ENCODE data around the gene RACGAP1. TPM values are rescaled to one million over a fixed set of nuclear protein-coding genes. Genes with fewer than 3 reads are reported as not detected.

Gene RACGAP1
- polyA plus RNA-seq, 1 of the 3 experiments (the other 2 are of a cell fraction) = 21.5 TPM

DNA sequence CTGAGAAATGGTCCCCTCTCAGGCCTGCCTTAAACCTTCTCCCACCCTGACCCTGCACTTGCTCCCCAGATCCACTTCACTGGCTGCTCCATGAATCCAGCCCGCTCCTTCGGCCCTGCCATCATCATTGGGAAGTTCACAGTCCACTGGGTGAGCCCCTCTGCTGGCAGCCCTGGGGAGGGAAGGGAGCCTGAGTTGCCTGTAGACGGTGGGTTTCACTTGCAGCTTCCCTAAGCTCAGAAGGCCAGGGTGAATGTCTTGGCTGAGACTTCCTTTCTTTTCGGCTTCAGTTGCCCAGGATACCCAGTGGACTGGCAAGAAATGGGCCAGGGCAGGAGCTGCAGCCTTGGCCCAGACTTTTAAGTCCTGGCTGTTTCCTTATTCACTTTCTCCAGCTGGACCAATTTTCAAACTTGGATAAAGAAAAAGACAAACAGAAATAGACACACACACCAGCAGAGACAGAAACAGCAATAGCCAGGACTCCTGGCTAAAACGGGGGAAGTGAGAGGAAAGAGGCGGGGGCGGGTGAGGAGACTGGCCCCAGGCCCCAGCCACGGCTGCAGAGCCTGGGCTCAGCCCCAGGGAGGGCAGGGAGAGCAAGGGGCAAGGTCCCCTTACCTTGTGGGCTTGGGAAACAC is 50.5 kb downstream of the RACGAP1 start:
- TF ChIP-seq ELF1 (IDR thresholded peaks at IDR 0.05) = no peak

DNA sequence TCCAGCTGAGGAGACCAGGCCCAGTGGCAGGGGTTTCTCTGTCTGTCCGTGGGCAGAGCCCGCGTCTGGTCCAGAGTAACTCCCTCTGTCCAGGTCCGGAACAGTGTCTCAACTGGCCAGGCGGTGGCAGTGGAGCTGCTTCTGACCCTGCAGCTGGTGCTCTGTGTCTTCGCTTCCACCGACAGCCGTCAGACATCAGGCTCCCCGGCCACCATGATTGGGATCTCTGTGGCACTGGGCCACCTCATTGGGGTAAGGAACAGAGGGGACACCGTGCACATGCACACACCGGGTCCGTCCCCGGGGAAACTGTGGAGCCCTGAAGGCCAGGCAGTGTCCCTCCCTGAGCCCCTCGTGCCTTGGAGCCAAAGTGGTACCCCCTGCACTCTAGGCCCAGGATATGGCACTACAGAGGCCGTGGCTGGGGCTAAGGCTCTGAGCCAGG is 51.0 kb downstream of the RACGAP1 start:
- Histone ChIP-seq H3K79me2 (ENCODE audit: insufficient read depth) (no peaks in the 10 kb centered on the region), H3K9me3 (no peaks in the 10 kb centered on the region), H3K27me3 (ENCODE audit: insufficient read depth) (no peaks in the 10 kb centered on the region), H3K4me2 (no peak overlapping the region), H3K4me3 (ENCODE audit: low read depth in 2 of 2, low read length in 1 of 2) (no peak overlapping the region), H3F3A (replicated peaks; ENCODE audit: insufficient read depth) (no peaks in the 10 kb centered on the region), H3K4me1 (ENCODE audit: control insufficient read depth in 1 of 2, insufficient read depth in 2 of 2, low read depth in 1 of 2, low read length in 1 of 2) (peaks cover 0 to 54% of the 10 kb centered on the region in 2 experiments; a peak in 2 of 4 replicates), H2AFZ (ENCODE audit: low read depth) (no peak overlapping the region), H4K20me1 (ENCODE audit: insufficient read depth) (no peaks in the 10 kb centered on the region), H3K9ac (no peak overlapping the region), H3K27ac (ENCODE audit: low read depth in 2 of 2, low read length in 1 of 2) (peak overlapping the region in 1 of 2 experiments; percentile 73; a peak in 2 of 4 replicates), H3K36me3 (replicated peaks in 1 of 2; ENCODE audit: control insufficient read depth in 1 of 2, insufficient read depth in 2 of 2, low read length in 1 of 2) (no peaks in the 10 kb centered on the region), H3K9me2 (no peaks in the 10 kb centered on the region)
- ChIA-PET CTCF (interaction anchor here (0.6 to 20.3 kb wide), 22 partner anchors 7 to 193 kb away, joined by 3 to 1401 read pairs (median 5); partner anchors contain the start of genes ASIC1, CERS5, RACGAP1 and SMARCD1), POLR2A (interaction anchor here (0.6 to 1.0 kb wide), 3 partner anchors 10 to 106 kb away, joined by 3 read pairs; no protein-coding TSS in a partner anchor)
- WGBS (ENCODE audit: low lambda C conversion rate) = 41% methylated on average over 6 of the region's 15 CpGs
- DNase-seq = peak; percentile 88
- TF ChIP-seq EP300 (IDR thresholded peaks at IDR 0.05; ENCODE audit: borderline replicate concordance in 1 of 2, low read depth in 1 of 2, low read length in 1 of 2) (no peak), RAD21 (IDR thresholded peaks at IDR 0.05; ENCODE audit: low read length) (peak; percentile 93), ELF1 (IDR thresholded peaks at IDR 0.05) (no peak), RFX5 (IDR thresholded peaks at IDR 0.05; ENCODE audit: low read length) (no peak), SIN3A (IDR thresholded peaks at IDR 0.05; ENCODE audit: borderline replicate concordance, low read depth, low read length) (no peak), MEF2A (IDR thresholded peaks at IDR 0.05; ENCODE audit: borderline replicate concordance, low read depth) (no peak), YY1 (IDR thresholded peaks at IDR 0.05; ENCODE audit: low read depth) (no peak), JUND (IDR thresholded peaks at IDR 0.05) (no peak), GATA2 (CRISPR knock-in tag; IDR thresholded peaks at IDR 0.05) (peak; percentile 70), CHD2 (IDR thresholded peaks at IDR 0.05; ENCODE audit: low read length, partially characterized antibody) (peak; percentile 76), TEAD4 (IDR thresholded peaks at IDR 0.05; ENCODE audit: borderline replicate concordance, insufficient read depth) (no peak), NRF1 (IDR thresholded peaks at IDR 0.05; ENCODE audit: low read depth, low read length) (no peak), GABPA (IDR thresholded peaks at IDR 0.05; ENCODE audit: low read depth) (no peak), MXI1 (IDR thresholded peaks at IDR 0.05; ENCODE audit: low read depth, low read length) (peak; percentile 44; the same call in 1 of the 2 replicates), SMC3 (IDR thresholded peaks at IDR 0.05; ENCODE audit: low read depth, low read length) (peak; percentile 96)
- TF ChIP-seq, protein P1, sequence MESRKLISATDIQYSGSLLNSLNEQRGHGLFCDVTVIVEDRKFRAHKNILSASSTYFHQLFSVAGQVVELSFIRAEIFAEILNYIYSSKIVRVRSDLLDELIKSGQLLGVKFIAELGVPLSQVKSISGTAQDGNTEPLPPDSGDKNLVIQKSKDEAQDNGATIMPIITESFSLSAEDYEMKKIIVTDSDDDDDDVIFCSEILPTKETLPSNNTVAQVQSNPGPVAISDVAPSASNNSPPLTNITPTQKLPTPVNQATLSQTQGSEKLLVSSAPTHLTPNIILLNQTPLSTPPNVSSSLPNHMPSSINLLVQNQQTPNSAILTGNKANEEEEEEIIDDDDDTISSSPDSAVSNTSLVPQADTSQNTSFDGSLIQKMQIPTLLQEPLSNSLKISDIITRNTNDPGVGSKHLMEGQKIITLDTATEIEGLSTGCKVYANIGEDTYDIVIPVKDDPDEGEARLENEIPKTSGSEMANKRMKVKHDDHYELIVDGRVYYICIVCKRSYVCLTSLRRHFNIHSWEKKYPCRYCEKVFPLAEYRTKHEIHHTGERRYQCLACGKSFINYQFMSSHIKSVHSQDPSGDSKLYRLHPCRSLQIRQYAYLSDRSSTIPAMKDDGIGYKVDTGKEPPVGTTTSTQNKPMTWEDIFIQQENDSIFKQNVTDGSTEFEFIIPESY (IDR thresholded peaks at IDR 0.05; ENCODE audit: borderline replicate concordance, low read depth) = no peak
- TF ChIP-seq, protein P2, sequence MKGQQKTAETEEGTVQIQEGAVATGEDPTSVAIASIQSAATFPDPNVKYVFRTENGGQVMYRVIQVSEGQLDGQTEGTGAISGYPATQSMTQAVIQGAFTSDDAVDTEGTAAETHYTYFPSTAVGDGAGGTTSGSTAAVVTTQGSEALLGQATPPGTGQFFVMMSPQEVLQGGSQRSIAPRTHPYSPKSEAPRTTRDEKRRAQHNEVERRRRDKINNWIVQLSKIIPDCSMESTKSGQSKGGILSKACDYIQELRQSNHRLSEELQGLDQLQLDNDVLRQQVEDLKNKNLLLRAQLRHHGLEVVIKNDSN (IDR thresholded peaks at IDR 0.05; ENCODE audit: borderline replicate concordance, low read depth) = no peak
- TF ChIP-seq, protein P3, sequence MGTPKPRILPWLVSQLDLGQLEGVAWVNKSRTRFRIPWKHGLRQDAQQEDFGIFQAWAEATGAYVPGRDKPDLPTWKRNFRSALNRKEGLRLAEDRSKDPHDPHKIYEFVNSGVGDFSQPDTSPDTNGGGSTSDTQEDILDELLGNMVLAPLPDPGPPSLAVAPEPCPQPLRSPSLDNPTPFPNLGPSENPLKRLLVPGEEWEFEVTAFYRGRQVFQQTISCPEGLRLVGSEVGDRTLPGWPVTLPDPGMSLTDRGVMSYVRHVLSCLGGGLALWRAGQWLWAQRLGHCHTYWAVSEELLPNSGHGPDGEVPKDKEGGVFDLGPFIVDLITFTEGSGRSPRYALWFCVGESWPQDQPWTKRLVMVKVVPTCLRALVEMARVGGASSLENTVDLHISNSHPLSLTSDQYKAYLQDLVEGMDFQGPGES (IDR thresholded peaks at IDR 0.05; ENCODE audit: low read depth, low read length) = no peak
- TF ChIP-seq, protein P4, sequence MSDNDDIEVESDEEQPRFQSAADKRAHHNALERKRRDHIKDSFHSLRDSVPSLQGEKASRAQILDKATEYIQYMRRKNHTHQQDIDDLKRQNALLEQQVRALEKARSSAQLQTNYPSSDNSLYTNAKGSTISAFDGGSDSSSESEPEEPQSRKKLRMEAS (IDR thresholded peaks at IDR 0.05; ENCODE audit: low read depth) = no peak
- TF ChIP-seq, protein P5, sequence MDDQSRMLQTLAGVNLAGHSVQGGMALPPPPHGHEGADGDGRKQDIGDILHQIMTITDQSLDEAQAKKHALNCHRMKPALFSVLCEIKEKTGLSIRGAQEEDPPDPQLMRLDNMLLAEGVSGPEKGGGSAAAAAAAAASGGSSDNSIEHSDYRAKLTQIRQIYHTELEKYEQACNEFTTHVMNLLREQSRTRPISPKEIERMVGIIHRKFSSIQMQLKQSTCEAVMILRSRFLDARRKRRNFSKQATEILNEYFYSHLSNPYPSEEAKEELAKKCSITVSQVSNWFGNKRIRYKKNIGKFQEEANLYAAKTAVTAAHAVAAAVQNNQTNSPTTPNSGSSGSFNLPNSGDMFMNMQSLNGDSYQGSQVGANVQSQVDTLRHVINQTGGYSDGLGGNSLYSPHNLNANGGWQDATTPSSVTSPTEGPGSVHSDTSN (IDR thresholded peaks at IDR 0.05) = no peak

More for the DNA sequence above, 50.5 kb downstream of the RACGAP1 start:
- no peak for DNase-seq
- peaks cover 0 to 59% of the 10 kb centered on the region in 2 experiments; a peak in 2 of 4 replicates for H3K4me1 ChIP-seq (ENCODE audit: control insufficient read depth in 1 of 2, insufficient read depth in 2 of 2, low read depth in 1 of 2, low read length in 1 of 2)
- H3K9me3 ChIP-seq = no peaks in the 10 kb centered on the region
- no peaks in the 10 kb centered on the region for H3K36me3 ChIP-seq (replicated peaks in 1 of 2; ENCODE audit: control insufficient read depth in 1 of 2, insufficient read depth in 2 of 2, low read length in 1 of 2)
- no peak overlapping the region for H2AFZ ChIP-seq (ENCODE audit: low read depth)
- H4K20me1 ChIP-seq (ENCODE audit: insufficient read depth) = no peaks in the 10 kb centered on the region
- H3K27me3 ChIP-seq (ENCODE audit: insufficient read depth) = no peaks in the 10 kb centered on the region
- ChIA-PET POLR2A (interaction anchor here (0.6 to 1.0 kb wide), 3 partner anchors 9 to 107 kb away, joined by 3 read pairs; no protein-coding TSS in a partner anchor), CTCF (interaction anchor here (0.6 to 20.3 kb wide), 23 partner anchors 7 to 192 kb away, joined by 3 to 1401 read pairs (median 5); partner anchors contain the start of genes ASIC1, CERS5, RACGAP1 and SMARCD1)
- H3K27ac ChIP-seq (ENCODE audit: low read depth in 2 of 2, low read length in 1 of 2) = peak overlapping the region in 1 of 2 experiments; percentile 73; a peak in 2 of 4 replicates
- no peaks in the 10 kb centered on the region for H3F3A ChIP-seq (replicated peaks; ENCODE audit: insufficient read depth)
- H3K4me3 ChIP-seq (ENCODE audit: low read depth in 2 of 2, low read length in 1 of 2) = no peak overlapping the region
- no peaks in the 10 kb centered on the region for H3K79me2 ChIP-seq (ENCODE audit: insufficient read depth)
- 82% methylated on average over 8 of the region's 8 CpGs for WGBS (ENCODE audit: low lambda C conversion rate)
- no peak overlapping the region for H3K9ac ChIP-seq
- no peaks in the 10 kb centered on the region for H3K9me2 ChIP-seq
- no peak overlapping the region for H3K4me2 ChIP-seq
